SK-N-MC (cell line): ENCODE measurements around the gene VPS13A.

Source experiments
- DNase-seq: peaks from one replicate; pipeline ENCODE4 v3.0.0-alpha.2; 2011; ENCODE audit warnings: low read depth, low spot score
- H3K27ac ChIP-seq: fragments of 200-600 bp; sonication (generic); 2 replicates; pipeline ENCODE4 v1.5.1; 2016; ENCODE audit warnings: mixed run types
- H3K36me3 ChIP-seq: fragments of 200-600 bp; sonication (generic); 2 replicates; pipeline ENCODE4 v1.6.1; 2017; ENCODE audit warnings: antibody characterized with exemption, low read length, mixed read lengths; ENCODE audit not compliant: insufficient read depth
- H3K4me3 ChIP-seq: fragments of 200-600 bp; sonication (generic); 2 replicates; pipeline ENCODE4 v1.5.1; 2016
- H3K9ac ChIP-seq: fragments of 200-600 bp; sonication (generic); 2 replicates; pipeline ENCODE4 v1.8.0; 2017; ENCODE audit warnings: mixed run types, mixed read lengths; ENCODE audit not compliant: insufficient read length
- H3K9me3 ChIP-seq: fragments of 200-600 bp; sonication (generic); 2 replicates; pipeline ENCODE4 v1.6.1; 2017; ENCODE audit warnings: low read depth, mild to moderate bottlenecking, antibody characterized with exemption, low read length, moderate library complexity, mixed read lengths
- EZH2 ChIP-seq: fragments of 200-600 bp; sonication (generic); IDR thresholded peaks from one replicate; pipeline ENCODE4 v1.6.1; 2017; ENCODE audit warnings: antibody characterized with exemption
- FOXP2 ChIP-seq: optimal IDR thresholded peaks from 2 replicates; pipeline ENCODE3; 2011; ENCODE audit warnings: mild to moderate bottlenecking, moderate library complexity; ENCODE audit not compliant: insufficient read depth; ENCODE audit errors: extremely low read length, control extremely low read depth
- POLR2AphosphoS5 ChIP-seq: IDR thresholded peaks from 2 replicates; pipeline ENCODE4 v1.6.1; 2012; ENCODE audit warnings: mild to moderate bottlenecking, low read depth, low read length, borderline replicate concordance

VPS13A gene

GRCh38 chr9:77460938-77461337 is 283.6 kb downstream of the VPS13A start:
- no peak for DNase-seq
- TF ChIP-seq FOXP2 (no peak), POLR2AphosphoS5 (no peak), EZH2 (no peak)

GRCh38 chr9:77462066-77462465 is 284.7 kb downstream of the VPS13A start:
- H3K27ac ChIP-seq, result no peak overlapping the region
- TF ChIP-seq POLR2AphosphoS5, result no peak
- TF ChIP-seq EZH2, result no peak
- H3K9me3 ChIP-seq, result no peaks in the 10 kb centered on the region
- no peak for DNase-seq
- H3K9ac ChIP-seq, result no peak overlapping the region
- H3K36me3 ChIP-seq, result no peaks in the 10 kb centered on the region
- H3K4me3 ChIP-seq, result no peak overlapping the region

More at GRCh38 chr9:77460938-77461337, 283.6 kb downstream of the VPS13A start:
- H3K9ac ChIP-seq, result no peak overlapping the region
- no peaks in the 10 kb centered on the region for H3K9me3 ChIP-seq
- no peak overlapping the region for H3K27ac ChIP-seq
- H3K4me3 ChIP-seq, result no peak overlapping the region
- no peaks in the 10 kb centered on the region for H3K36me3 ChIP-seq

GRCh38 chr9:77463151-77463550 is 285.8 kb downstream of the VPS13A start:
- H3K4me3 ChIP-seq, result no peak overlapping the region
- TF ChIP-seq EZH2 (no peak), POLR2AphosphoS5 (no peak), FOXP2 (no peak)
- H3K36me3 ChIP-seq, result no peaks in the 10 kb centered on the region
- no peaks in the 10 kb centered on the region for H3K9me3 ChIP-seq
- H3K27ac ChIP-seq, result no peak overlapping the region
- H3K9ac ChIP-seq, result no peak overlapping the region
- no peak for DNase-seq

GRCh38 chr9:77464661-77465060 is 287.3 kb downstream of the VPS13A start:
- Histone ChIP-seq H3K36me3 (no peaks in the 10 kb centered on the region), H3K27ac (no peak overlapping the region), H3K9ac (no peak overlapping the region), H3K9me3 (no peaks in the 10 kb centered on the region), H3K4me3 (no peak overlapping the region)
- TF ChIP-seq POLR2AphosphoS5, result no peak
- TF ChIP-seq EZH2, result no peak
- TF ChIP-seq FOXP2, result no peak
- DNase-seq, result no peak

- no peak for DNase-seq
- H3K27ac ChIP-seq, result no peak overlapping the region
- peaks cover 6% of the 10 kb centered on the region; the same call in 1 of the 2 replicates for H3K9me3 ChIP-seq
- H3K9ac ChIP-seq, result no peak overlapping the region
- H3K36me3 ChIP-seq, result no peaks in the 10 kb centered on the region
- no peak for TF ChIP-seq FOXP2
- no peak for TF ChIP-seq EZH2
- no peak for TF ChIP-seq POLR2AphosphoS5
- H3K4me3 ChIP-seq, result no peak overlapping the region
Observed at GRCh38 chr9:77469515-77470231, 292.3 kb downstream of the VPS13A start.
